Body of pancreas (tissue), 4 donors: ENCODE measurements around the gene LNPK.

Source experiments
- CTCF ChIP-seq, 7 experiments: fragments of 450-650 bp in 4 of 7; fragments of 200-600 bp in 3 of 7; sonication (generic) in 3 of 7; IDR thresholded peaks; one replicate each; pipeline ENCODE4 v1.5.1; 2016 to 2019; ENCODE audit warnings: antibody characterized with exemption in 7 of 7
- POLR2A ChIP-seq, 3 donors: fragments of 450-650 bp; IDR thresholded peaks; one replicate each; pipeline ENCODE4 v1.6.1; 2016; ENCODE audit warnings: antibody characterized with exemption in 3 of 3, mild to moderate bottlenecking in 2 of 3

GRCh38 chr2:176003958-176004357, 1.9 kb upstream of the LNPK start:
- TF ChIP-seq CTCF (IDR thresholded peaks at IDR 0.05) (no peak), POLR2A (IDR thresholded peaks at IDR 0.05) (no peak)
